ENCODE measurements around the gene MAN2A1. TPM values are rescaled to one million over a fixed set of nuclear protein-coding genes. Genes with fewer than 3 reads are reported as not detected.

MAN2A1 gene
- total RNA-seq, 1 experiment from 2014 or later: 86.6 TPM

DNA sequence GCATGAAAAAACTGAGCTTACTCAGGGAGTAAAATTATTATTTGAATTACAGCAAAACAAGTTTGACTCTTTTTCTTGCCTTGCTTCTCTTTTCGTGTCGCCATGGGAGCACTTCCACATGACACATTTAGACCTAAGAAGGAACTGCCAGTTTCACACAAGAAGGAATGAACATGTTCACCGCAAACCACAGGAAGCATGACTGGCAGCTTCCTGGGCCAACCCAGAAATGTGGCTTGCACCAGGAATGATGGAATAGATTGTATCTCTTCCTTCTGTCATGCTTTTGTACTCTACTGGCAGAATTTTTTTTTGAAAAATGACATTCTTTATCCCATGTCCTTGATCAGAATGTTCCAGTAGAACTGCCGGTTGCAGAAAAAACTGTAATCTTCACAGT lies 32.9 kb upstream of the MAN2A1 start (continued):
- TF ChIP-seq, protein P1, sequence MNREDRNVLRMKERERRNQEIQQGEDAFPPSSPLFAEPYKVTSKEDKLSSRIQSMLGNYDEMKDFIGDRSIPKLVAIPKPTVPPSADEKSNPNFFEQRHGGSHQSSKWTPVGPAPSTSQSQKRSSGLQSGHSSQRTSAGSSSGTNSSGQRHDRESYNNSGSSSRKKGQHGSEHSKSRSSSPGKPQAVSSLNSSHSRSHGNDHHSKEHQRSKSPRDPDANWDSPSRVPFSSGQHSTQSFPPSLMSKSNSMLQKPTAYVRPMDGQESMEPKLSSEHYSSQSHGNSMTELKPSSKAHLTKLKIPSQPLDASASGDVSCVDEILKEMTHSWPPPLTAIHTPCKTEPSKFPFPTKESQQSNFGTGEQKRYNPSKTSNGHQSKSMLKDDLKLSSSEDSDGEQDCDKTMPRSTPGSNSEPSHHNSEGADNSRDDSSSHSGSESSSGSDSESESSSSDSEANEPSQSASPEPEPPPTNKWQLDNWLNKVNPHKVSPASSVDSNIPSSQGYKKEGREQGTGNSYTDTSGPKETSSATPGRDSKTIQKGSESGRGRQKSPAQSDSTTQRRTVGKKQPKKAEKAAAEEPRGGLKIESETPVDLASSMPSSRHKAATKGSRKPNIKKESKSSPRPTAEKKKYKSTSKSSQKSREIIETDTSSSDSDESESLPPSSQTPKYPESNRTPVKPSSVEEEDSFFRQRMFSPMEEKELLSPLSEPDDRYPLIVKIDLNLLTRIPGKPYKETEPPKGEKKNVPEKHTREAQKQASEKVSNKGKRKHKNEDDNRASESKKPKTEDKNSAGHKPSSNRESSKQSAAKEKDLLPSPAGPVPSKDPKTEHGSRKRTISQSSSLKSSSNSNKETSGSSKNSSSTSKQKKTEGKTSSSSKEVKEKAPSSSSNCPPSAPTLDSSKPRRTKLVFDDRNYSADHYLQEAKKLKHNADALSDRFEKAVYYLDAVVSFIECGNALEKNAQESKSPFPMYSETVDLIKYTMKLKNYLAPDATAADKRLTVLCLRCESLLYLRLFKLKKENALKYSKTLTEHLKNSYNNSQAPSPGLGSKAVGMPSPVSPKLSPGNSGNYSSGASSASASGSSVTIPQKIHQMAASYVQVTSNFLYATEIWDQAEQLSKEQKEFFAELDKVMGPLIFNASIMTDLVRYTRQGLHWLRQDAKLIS (CRISPR knock-in tag; IDR thresholded peaks at IDR 0.05; ENCODE audit: borderline replicate concordance): no peak
- TF ChIP-seq ZNF232 (CRISPR knock-in tag; IDR thresholded peaks at IDR 0.05) (no peak), FOXJ3 (CRISPR knock-in tag; IDR thresholded peaks at IDR 0.05; ENCODE audit: borderline replicate concordance) (no peak), NR3C1 (CRISPR knock-in tag; conservative IDR thresholded peaks at IDR 0.05; ENCODE audit: low read depth) (no peak), GTF2I (CRISPR knock-in tag; conservative IDR thresholded peaks at IDR 0.05) (no peak), TCF7 (CRISPR knock-in tag; IDR thresholded peaks at IDR 0.05; ENCODE audit: low read depth) (no peak), CREB1 (CRISPR knock-in tag; IDR thresholded peaks at IDR 0.05) (no peak)
- TF ChIP-seq, protein P2, sequence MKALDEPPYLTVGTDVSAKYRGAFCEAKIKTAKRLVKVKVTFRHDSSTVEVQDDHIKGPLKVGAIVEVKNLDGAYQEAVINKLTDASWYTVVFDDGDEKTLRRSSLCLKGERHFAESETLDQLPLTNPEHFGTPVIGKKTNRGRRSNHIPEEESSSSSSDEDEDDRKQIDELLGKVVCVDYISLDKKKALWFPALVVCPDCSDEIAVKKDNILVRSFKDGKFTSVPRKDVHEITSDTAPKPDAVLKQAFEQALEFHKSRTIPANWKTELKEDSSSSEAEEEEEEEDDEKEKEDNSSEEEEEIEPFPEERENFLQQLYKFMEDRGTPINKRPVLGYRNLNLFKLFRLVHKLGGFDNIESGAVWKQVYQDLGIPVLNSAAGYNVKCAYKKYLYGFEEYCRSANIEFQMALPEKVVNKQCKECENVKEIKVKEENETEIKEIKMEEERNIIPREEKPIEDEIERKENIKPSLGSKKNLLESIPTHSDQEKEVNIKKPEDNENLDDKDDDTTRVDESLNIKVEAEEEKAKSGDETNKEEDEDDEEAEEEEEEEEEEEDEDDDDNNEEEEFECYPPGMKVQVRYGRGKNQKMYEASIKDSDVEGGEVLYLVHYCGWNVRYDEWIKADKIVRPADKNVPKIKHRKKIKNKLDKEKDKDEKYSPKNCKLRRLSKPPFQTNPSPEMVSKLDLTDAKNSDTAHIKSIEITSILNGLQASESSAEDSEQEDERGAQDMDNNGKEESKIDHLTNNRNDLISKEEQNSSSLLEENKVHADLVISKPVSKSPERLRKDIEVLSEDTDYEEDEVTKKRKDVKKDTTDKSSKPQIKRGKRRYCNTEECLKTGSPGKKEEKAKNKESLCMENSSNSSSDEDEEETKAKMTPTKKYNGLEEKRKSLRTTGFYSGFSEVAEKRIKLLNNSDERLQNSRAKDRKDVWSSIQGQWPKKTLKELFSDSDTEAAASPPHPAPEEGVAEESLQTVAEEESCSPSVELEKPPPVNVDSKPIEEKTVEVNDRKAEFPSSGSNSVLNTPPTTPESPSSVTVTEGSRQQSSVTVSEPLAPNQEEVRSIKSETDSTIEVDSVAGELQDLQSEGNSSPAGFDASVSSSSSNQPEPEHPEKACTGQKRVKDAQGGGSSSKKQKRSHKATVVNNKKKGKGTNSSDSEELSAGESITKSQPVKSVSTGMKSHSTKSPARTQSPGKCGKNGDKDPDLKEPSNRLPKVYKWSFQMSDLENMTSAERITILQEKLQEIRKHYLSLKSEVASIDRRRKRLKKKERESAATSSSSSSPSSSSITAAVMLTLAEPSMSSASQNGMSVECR (CRISPR knock-in tag; IDR thresholded peaks at IDR 0.05; ENCODE audit: borderline replicate concordance): no peak
- TF ChIP-seq, protein P3, sequence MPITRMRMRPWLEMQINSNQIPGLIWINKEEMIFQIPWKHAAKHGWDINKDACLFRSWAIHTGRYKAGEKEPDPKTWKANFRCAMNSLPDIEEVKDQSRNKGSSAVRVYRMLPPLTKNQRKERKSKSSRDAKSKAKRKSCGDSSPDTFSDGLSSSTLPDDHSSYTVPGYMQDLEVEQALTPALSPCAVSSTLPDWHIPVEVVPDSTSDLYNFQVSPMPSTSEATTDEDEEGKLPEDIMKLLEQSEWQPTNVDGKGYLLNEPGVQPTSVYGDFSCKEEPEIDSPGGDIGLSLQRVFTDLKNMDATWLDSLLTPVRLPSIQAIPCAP (CRISPR knock-in tag; IDR thresholded peaks at IDR 0.05): no peak
- TF ChIP-seq, protein P4, sequence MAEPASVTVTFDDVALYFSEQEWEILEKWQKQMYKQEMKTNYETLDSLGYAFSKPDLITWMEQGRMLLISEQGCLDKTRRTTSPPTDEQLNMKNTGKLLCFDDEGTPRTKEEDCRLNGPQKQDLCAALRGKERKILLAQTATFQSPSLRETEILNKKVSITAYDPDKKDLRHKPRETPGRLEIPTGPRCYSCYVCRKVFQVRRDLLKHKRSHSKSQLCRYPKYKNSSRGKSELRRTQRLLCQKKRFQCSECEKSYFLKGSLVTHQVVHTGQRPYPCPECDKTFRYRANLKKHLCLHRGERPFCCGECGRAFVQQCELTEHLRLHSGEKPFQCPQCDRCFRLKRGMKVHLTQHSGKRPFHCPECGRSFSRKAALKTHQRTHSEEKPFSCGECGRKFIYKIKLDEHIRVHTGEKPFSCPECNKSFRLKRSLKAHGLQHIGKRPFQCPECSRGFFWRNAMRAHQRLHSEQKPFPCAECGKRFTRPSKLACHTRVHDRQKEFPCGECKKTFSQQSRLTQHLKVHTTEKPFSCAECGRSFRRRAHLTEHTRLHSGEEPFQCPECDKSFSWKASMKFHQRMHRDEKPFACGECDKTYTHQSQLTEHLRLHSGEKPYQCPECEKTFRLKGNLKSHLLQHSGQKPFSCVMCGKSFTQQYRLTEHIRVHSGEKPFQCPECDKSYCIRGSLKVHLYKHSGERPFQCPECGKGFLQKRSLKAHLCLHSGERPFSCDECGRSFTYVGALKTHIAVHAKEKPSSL (CRISPR knock-in tag; conservative IDR thresholded peaks at IDR 0.05): no peak
- TF ChIP-seq, protein P5, sequence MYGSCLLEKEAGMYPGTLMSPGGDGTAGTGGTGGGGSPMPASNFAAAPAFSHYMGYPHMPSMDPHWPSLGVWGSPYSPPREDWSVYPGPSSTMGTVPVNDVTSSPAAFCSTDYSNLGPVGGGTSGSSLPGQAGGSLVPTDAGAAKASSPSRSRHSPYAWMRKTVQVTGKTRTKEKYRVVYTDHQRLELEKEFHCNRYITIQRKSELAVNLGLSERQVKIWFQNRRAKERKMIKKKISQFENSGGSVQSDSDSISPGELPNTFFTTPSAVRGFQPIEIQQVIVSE (CRISPR knock-in tag; IDR thresholded peaks at IDR 0.05; ENCODE audit: borderline replicate concordance): no peak
- TF ChIP-seq, protein P6, sequence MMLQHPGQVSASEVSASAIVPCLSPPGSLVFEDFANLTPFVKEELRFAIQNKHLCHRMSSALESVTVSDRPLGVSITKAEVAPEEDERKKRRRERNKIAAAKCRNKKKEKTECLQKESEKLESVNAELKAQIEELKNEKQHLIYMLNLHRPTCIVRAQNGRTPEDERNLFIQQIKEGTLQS (CRISPR knock-in tag; conservative IDR thresholded peaks at IDR 0.05): no peak

DNA sequence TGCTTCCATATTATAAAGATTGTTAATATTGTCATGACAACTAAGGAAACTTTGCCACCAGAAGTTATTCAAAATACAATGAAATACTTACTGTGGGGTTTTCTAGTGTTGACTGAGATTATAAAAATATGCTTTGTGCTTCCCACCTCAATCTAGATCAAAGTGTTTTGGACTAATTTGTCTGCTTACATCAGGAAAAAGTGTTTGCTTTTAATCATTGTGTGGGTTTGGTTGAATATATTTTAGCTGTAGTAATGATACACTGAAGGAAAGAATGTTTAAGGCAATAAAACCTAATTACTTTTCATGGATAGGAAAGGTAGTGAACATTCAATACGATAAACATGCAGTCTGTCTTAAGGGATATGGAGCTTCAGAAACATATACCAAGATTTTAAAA lies 29.8 kb upstream of the MAN2A1 start:
- H3K36me3 Mint-ChIP-seq: no peaks in the 10 kb centered on the region
- ATAC-seq: no peak
- H3K4me3 Mint-ChIP-seq: no peak overlapping the region
- ChIA-PET POLR2A (no interaction called here), CTCF (no interaction called here)
- TF ChIP-seq NR2C2 (CRISPR knock-in tag; IDR thresholded peaks at IDR 0.05) (no peak), ZNF263 (CRISPR knock-in tag; IDR thresholded peaks at IDR 0.05; ENCODE audit: low read depth) (no peak), IRF2 (CRISPR knock-in tag; IDR thresholded peaks at IDR 0.05; ENCODE audit: borderline replicate concordance, low read depth) (no peak)
- TF ChIP-seq, protein P7, sequence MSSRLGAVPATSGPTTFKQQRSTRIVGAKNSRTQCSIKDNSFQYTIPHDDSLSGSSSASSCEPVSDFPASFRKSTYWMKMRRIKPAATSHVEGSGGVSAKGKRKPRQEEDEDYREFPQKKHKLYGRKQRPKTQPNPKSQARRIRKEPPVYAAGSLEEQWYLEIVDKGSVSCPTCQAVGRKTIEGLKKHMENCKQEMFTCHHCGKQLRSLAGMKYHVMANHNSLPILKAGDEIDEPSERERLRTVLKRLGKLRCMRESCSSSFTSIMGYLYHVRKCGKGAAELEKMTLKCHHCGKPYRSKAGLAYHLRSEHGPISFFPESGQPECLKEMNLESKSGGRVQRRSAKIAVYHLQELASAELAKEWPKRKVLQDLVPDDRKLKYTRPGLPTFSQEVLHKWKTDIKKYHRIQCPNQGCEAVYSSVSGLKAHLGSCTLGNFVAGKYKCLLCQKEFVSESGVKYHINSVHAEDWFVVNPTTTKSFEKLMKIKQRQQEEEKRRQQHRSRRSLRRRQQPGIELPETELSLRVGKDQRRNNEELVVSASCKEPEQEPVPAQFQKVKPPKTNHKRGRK (CRISPR knock-in tag; IDR thresholded peaks at IDR 0.05; ENCODE audit: borderline replicate concordance): no peak
- no peaks in the 10 kb centered on the region for H3K4me1 Mint-ChIP-seq
- no peak overlapping the region for H3K27ac Mint-ChIP-seq
- no peak for DNase-seq (ENCODE audit: low spot score)
- H3K27me3 Mint-ChIP-seq (ENCODE audit: low read depth): no peaks in the 10 kb centered on the region
- H3K9me3 Mint-ChIP-seq: no peaks in the 10 kb centered on the region

All from WTC11 (cell line).